ENCODE data around the gene CACNA2D1.

The CACNA2D1 gene

DNA sequence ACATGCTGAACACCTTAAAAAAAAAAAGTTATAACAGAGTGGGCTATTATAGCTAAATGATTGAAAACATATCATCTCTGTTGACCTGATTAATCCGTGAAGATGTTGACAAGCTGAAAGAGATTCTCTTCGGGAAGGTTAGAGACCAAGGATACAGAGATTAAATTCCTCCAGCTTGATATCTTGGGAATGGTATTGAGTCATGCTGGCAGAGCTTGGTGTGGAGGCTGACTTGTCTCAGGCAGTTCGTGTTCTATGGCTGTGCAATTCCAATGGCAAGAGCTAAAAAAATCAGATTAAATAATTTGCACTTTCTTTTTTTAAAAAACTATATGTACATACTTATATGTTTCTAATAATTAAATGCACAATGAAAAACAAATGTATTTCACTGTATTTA, 24.9 kb upstream of the CACNA2D1 start:
- DNase-seq (ENCODE audit: low spot score): no peak
- TF ChIP-seq, protein P1, sequence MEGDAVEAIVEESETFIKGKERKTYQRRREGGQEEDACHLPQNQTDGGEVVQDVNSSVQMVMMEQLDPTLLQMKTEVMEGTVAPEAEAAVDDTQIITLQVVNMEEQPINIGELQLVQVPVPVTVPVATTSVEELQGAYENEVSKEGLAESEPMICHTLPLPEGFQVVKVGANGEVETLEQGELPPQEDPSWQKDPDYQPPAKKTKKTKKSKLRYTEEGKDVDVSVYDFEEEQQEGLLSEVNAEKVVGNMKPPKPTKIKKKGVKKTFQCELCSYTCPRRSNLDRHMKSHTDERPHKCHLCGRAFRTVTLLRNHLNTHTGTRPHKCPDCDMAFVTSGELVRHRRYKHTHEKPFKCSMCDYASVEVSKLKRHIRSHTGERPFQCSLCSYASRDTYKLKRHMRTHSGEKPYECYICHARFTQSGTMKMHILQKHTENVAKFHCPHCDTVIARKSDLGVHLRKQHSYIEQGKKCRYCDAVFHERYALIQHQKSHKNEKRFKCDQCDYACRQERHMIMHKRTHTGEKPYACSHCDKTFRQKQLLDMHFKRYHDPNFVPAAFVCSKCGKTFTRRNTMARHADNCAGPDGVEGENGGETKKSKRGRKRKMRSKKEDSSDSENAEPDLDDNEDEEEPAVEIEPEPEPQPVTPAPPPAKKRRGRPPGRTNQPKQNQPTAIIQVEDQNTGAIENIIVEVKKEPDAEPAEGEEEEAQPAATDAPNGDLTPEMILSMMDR (IDR thresholded peaks at IDR 0.05; ENCODE audit: borderline replicate concordance, control extremely low read depth, extremely low read depth, insufficient read depth, missing control alignments): no peak
- in situ Hi-C loops (cut with MboI; ENCODE audit: low sequenced_read_pairs, unreplicated experiment): no loop called here

GRCh38 chr7:82467020-82467419, 23.4 kb upstream of the CACNA2D1 start:
- DNase-seq (ENCODE audit: low spot score): no peak
- in situ Hi-C loops (cut with MboI; ENCODE audit: low sequenced_read_pairs, unreplicated experiment): no loop called here

DNA sequence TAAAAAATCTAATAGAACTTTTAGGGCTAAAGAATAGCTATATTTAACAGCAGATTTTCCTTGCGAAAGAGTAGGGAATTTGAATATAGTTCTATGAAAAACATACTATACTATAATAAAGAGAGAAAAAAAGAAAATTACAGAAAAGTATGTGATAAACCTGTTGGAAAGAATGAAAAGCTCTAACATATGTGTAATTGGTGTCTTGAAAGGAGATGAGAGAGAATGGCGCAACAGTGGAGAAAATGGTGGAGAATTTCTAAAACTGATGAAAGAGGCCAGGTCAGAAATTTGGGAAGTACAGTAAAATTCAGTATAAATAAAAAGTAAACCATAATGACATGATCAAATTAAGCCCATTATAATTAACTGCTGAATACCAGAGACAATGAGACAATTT, 20.8 kb upstream of the CACNA2D1 start:
- no peak for DNase-seq (ENCODE audit: low spot score)
- in situ Hi-C loops (cut with MboI; ENCODE audit: low sequenced_read_pairs, unreplicated experiment): no loop called here
- TF ChIP-seq, protein P1 (IDR thresholded peaks at IDR 0.05; ENCODE audit: borderline replicate concordance, control extremely low read depth, extremely low read depth, insufficient read depth, missing control alignments): no peak

More at GRCh38 chr7:82467020-82467419, 23.4 kb upstream of the CACNA2D1 start:
- TF ChIP-seq, protein P1 (IDR thresholded peaks at IDR 0.05; ENCODE audit: borderline replicate concordance, control extremely low read depth, extremely low read depth, insufficient read depth, missing control alignments): no peak

GRCh38 chr7:82455295-82455694, 11.7 kb upstream of the CACNA2D1 start:
- DNase-seq (ENCODE audit: low spot score): no peak
- TF ChIP-seq, protein P1 (IDR thresholded peaks at IDR 0.05; ENCODE audit: borderline replicate concordance, control extremely low read depth, extremely low read depth, insufficient read depth, missing control alignments): no peak
- in situ Hi-C loops (cut with MboI; ENCODE audit: low sequenced_read_pairs, unreplicated experiment): no loop called here

DNA sequence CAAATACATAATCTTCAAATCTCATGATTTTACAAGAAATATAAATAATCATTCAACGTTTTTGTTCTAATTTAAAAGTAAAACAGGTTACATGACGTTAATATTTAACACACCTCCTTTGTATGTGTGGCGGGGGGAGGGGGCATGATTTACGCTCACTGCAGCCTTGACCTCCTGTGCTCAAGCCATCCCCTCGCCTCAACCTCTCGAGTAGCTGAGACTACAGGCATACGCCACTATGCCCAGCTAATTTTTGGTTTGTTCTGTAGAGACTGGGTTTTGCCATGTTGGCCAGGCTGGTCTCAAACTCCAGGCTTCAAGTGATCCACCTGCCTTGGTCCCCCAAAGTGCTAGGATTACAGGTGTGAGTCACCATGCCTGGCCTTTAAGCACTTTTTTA, 7.2 kb upstream of the CACNA2D1 start:
- DNase-seq (ENCODE audit: low spot score): no peak
- in situ Hi-C loops (cut with MboI; ENCODE audit: low sequenced_read_pairs, unreplicated experiment): no loop called here
- TF ChIP-seq, protein P1 (IDR thresholded peaks at IDR 0.05; ENCODE audit: borderline replicate concordance, control extremely low read depth, extremely low read depth, insufficient read depth, missing control alignments): no peak

DNA sequence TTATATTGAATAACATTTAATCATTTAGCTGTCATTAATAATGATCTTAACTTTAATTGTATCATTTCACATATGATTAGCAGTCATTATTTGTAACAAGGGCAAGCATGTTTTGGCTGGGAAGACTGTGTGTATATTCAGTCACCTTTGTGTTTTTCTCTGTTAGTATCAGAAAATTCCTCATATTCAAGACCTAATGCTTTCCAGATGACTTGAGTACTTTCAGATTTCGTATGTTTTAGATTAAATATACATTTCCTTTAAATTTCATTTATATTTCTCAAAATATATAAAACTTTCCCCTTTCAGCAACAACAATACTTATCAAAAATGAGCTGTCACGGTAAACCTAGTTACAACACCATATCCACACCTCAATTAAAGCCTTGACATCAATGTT, 6.3 kb upstream of the CACNA2D1 start:
- in situ Hi-C loops (cut with MboI; ENCODE audit: low sequenced_read_pairs, unreplicated experiment): no loop called here
- DNase-seq (ENCODE audit: low spot score): no peak
- TF ChIP-seq, protein P1 (IDR thresholded peaks at IDR 0.05; ENCODE audit: borderline replicate concordance, control extremely low read depth, extremely low read depth, insufficient read depth, missing control alignments): no peak

GRCh38 chr7:82446897-82447296, 3.3 kb upstream of the CACNA2D1 start:
- in situ Hi-C loops (cut with MboI; ENCODE audit: low sequenced_read_pairs, unreplicated experiment): no loop called here
- TF ChIP-seq, protein P1 (IDR thresholded peaks at IDR 0.05; ENCODE audit: borderline replicate concordance, control extremely low read depth, extremely low read depth, insufficient read depth, missing control alignments): no peak
- no peak for DNase-seq (ENCODE audit: low spot score)

All from GM13976 (cell line).